Left lung (tissue), 10 donors: ENCODE data around the gene PLOD3. TPM values are rescaled to one million over a fixed set of nuclear protein-coding genes. Genes with fewer than 3 reads are reported as not detected.
A peak's percentile ranks its signal among the peaks of the same experiment; 100 is the strongest.

ENCODE experiments used
- ATAC-seq: fragments of 200-7000 bp; cut with Tn5 transposase; one replicate; pipeline ENCODE4 v1.9.1; 2020; ENCODE audit warnings: moderate library complexity
- DNase-seq, 4 donors: peaks; one replicate each; pipeline ENCODE4 v3.0.0-alpha.2; 2013 to 2020
- H3K27ac ChIP-seq, 2 donors: fragments of 200-600 bp; sonication (generic) in 1 of 2; one replicate each; pipeline versions ENCODE4 v1.5.0 to v1.8.0; 2020 to 2021
- H3K27me3 ChIP-seq, 2 donors: fragments of 200-600 bp; sonication (generic) in 1 of 2; one replicate each; pipeline versions ENCODE4 v1.5.0 to v1.8.0; 2020 to 2021
- H3K36me3 ChIP-seq, 2 donors: fragments of 200-600 bp; sonication (generic) in 1 of 2; one replicate each; pipeline versions ENCODE4 v1.5.0 to v1.8.0; 2020 to 2021
- H3K4me1 ChIP-seq, 2 donors: fragments of 200-600 bp; one replicate each; pipeline ENCODE4 v1.8.0; 2021
- H3K4me3 ChIP-seq, 2 donors: fragments of 200-600 bp; sonication (generic) in 1 of 2; one replicate each; pipeline versions ENCODE4 v1.5.0 to v1.8.0; 2020 to 2021; ENCODE audit warnings: mild to moderate bottlenecking in 1 of 2
- H3K9me3 ChIP-seq, 2 donors: fragments of 200-600 bp; sonication (generic) in 1 of 2; one replicate each; pipeline versions ENCODE4 v1.5.0 to v1.8.0; 2020 to 2021
- CTCF ChIP-seq, 2 donors: fragments of 200-600 bp; sonication (generic) in 1 of 2; IDR thresholded peaks; one replicate each; pipeline versions ENCODE4 v1.5.0 to v1.8.0; 2021; ENCODE audit warnings: antibody characterized with exemption in 2 of 2
- intact Hi-C, 2 donors: fragments of 100-400 bp; cut with DNase I; formaldehyde crosslinking; loops; one replicate each; pipeline versions ENCODE4 v1.11.2 to v1.14.2; 2022
- polyA plus RNA-seq, 6 donors: library from polyadenylated mRNA; unstranded; fragments of 120-200 nt; gene quantifications; one replicate each; pipeline ENCODE4 v1.2.1, GENCODE V29; 2013; ENCODE audit not compliant: insufficient read length in 6 of 6
- total RNA-seq, 2 donors: library from RNA; stranded (reverse); fragmentation: NEBNext Ultra II Directional; extraction: Animal tissue kit (Norgen Biotek cat#: 25700); gene quantifications; one replicate each; pipeline ENCODE4 v1.2.1, GENCODE V29; 2021
- donor health status: DM: no; HTN: yes; CAD: no.
- donor health status: DM: no; HTN: no; CAD: no.

PLOD3 gene
- total and polyA plus RNA-seq, 8 donors, result 60.9 to 120 (median 66.2) TPM

- ATAC-seq (no peak), DNase-seq (no peak)
- Histone ChIP-seq H3K9me3 (no peaks in the 10 kb centered on the region), H3K27me3 (no peaks in the 10 kb centered on the region), H3K4me1 (peaks cover 8 to 73% of the 10 kb centered on the region in 2 donors), H3K27ac (peak overlapping the region; percentile 65 to 70), H3K36me3 (peaks cover 0 to 54% of the 10 kb centered on the region in 2 donors), H3K4me3 (no peak overlapping the region)
- intact Hi-C loops, result no loop called here
- TF ChIP-seq CTCF (IDR thresholded peaks at IDR 0.05), result no peak
Observed at GRCh38 chr7:101239191-101239950, 22.0 kb upstream of the PLOD3 start.

GRCh38 chr7:101238226-101239182 lies 21.1 kb upstream of the PLOD3 start:
- intact Hi-C loops, result no loop called here
- H3K36me3 ChIP-seq, result peaks cover 0 to 54% of the 10 kb centered on the region in 2 donors
- peak overlapping the region; percentile 65 to 70 for H3K27ac ChIP-seq
- no peak for DNase-seq
- no peaks in the 10 kb centered on the region for H3K27me3 ChIP-seq
- no peak for TF ChIP-seq CTCF (IDR thresholded peaks at IDR 0.05)
- H3K4me1 ChIP-seq, result peaks cover 3 to 64% of the 10 kb centered on the region in 2 donors
- H3K4me3 ChIP-seq, result no peak overlapping the region
- no peaks in the 10 kb centered on the region for H3K9me3 ChIP-seq
- ATAC-seq, result no peak

- intact Hi-C loops, result no loop called here
- no peak for DNase-seq
- Histone ChIP-seq H3K36me3 (peaks cover 0 to 54% of the 10 kb centered on the region in 2 donors), H3K4me3 (no peak within 1 kb of the TSS), H3K9me3 (no peaks in the 10 kb centered on the region), H3K27me3 (no peaks in the 10 kb centered on the region), H3K27ac (peak within 1 kb of the TSS; percentile 65 to 70), H3K4me1 (peaks cover 0 to 53% of the 10 kb centered on the region in 2 donors)
- TF ChIP-seq CTCF (IDR thresholded peaks at IDR 0.05), result no peak
- peak; percentile 15 for ATAC-seq
Observed at GRCh38 chr7:101237206-101238067, 20.1 kb upstream of the PLOD3 start, which contains the start of gene CLDN15. Gene CLDN15 (minus strand): TSS chr7:101237802. CDS start chr7:101237581, 221 bp downstream.

- no peak for ATAC-seq
- TF ChIP-seq CTCF (IDR thresholded peaks at IDR 0.05), result no peak
- no peaks in the 10 kb centered on the region for H3K27me3 ChIP-seq
- H3K27ac ChIP-seq, result no peak overlapping the region
- intact Hi-C loops, result no loop called here
- H3K9me3 ChIP-seq, result no peaks in the 10 kb centered on the region
- DNase-seq, result no peak
- no peak overlapping the region for H3K4me3 ChIP-seq
- peaks cover 0 to 54% of the 10 kb centered on the region in 2 donors for H3K36me3 ChIP-seq
- H3K4me1 ChIP-seq, result peaks cover 0 to 50% of the 10 kb centered on the region in 2 donors
Observed at GRCh38 chr7:101236292-101236835, 19.0 kb upstream of the PLOD3 start.
